Measurements from ENCODE around the gene WDR36. TPM values are rescaled to one million over a fixed set of nuclear protein-coding genes. Genes with fewer than 3 reads are reported as not detected.

Gene WDR36
- total and polyA plus RNA-seq, 10 of the 15 experiments (the other 5 are each of a cell fraction or from before 2014, with no cell fraction given), result 13.3 to 61.8 (median 47.0) TPM

- Histone ChIP-seq H3K79me2 (ENCODE audit: control insufficient read depth, insufficient read depth, low read length) (no peaks in the 10 kb centered on the region), H3K4me3 (no peak overlapping the region), H3K4me2 (ENCODE audit: control insufficient read depth, insufficient read depth) (no peak overlapping the region), H3K9me3 (replicated peaks; ENCODE audit: control insufficient read depth, insufficient read depth, low read length) (no peaks in the 10 kb centered on the region), H3K9ac (ENCODE audit: control insufficient read depth, insufficient read depth, low read length) (no peak overlapping the region), H3K27ac (ENCODE audit: control insufficient read depth, insufficient read depth) (no peak overlapping the region), H3K36me3 (ENCODE audit: control insufficient read depth in 2 of 2, insufficient read depth in 2 of 2, low read length in 1 of 2) (no peaks in the 10 kb centered on the region; a peak in 1 of 4 replicates), H3K4me1 (ENCODE audit: control insufficient read depth, insufficient read depth, low read length) (peaks cover 4% of the 10 kb centered on the region; the same call in 1 of the 2 replicates), H3K27me3 (replicated peaks in 1 of 2; ENCODE audit: control insufficient read depth in 2 of 2, insufficient read depth in 2 of 2, low read length in 1 of 2) (no peaks in the 10 kb centered on the region), H4K20me1 (ENCODE audit: control insufficient read depth, insufficient read depth) (no peaks in the 10 kb centered on the region), H2AFZ (ENCODE audit: control insufficient read depth, low read depth, low read length) (no peak overlapping the region)
- SMC1A ChIA-PET (ENCODE audit: uncharacterized antibody, unreplicated experiment), result interaction anchor here (0.8 kb wide), 1 partner anchor 38 kb away, joined by 3 read pairs; no protein-coding TSS in a partner anchor
- RAD21 ChIA-PET (ENCODE audit: unreplicated experiment), result no interaction called here
- intact Hi-C loops (cut with micrococcal nuclease; ENCODE audit: unreplicated experiment), result no loop called here
- BruUV-seq (replicated peaks), result TSS peak; percentile 19
- DNase-seq (ENCODE audit: low read depth, low spot score) (no peak), ATAC-seq (peak; percentile 64), FAIRE-seq (no peak)
- POLR2A ChIA-PET, result no interaction called here
- TF ChIP-seq SPI1 (IDR thresholded peaks at IDR 0.05; ENCODE audit: borderline replicate concordance, insufficient read depth, low read depth, low read length), result peak; percentile 88
- TF ChIP-seq RUNX3 (IDR thresholded peaks at IDR 0.05; ENCODE audit: low read length), result no peak
- TF ChIP-seq E2F4 (IDR thresholded peaks at IDR 0.05; ENCODE audit: low read depth, low read length), result no peak
- TF ChIP-seq HDAC2 (IDR thresholded peaks at IDR 0.05), result no peak
- WGBS (ENCODE audit: insufficient coverage, insufficient replicate concordance, low lambda C conversion rate, missing lambda C conversion rate), result 44% methylated on average over 1 of the region's 1 CpG
- in situ Hi-C loops (cut with MboI), result no loop called here
- CTCF ChIA-PET, result interaction anchor here (0.6 kb wide), 1 partner anchor 184 kb away, joined by 3 read pairs; no protein-coding TSS in a partner anchor
These were observed 40.7 kb downstream of the WDR36 start for GRCh38 chr5:111132731-111133435.

- ChIA-PET RAD21 (ENCODE audit: unreplicated experiment) (no interaction called here), SMC1A (ENCODE audit: uncharacterized antibody, unreplicated experiment) (no interaction called here), POLR2A (no interaction called here), CTCF (no interaction called here)
- TF ChIP-seq POLR2AphosphoS5 (IDR thresholded peaks at IDR 0.05; ENCODE audit: low read length), result no peak
- TF ChIP-seq EED (IDR thresholded peaks at IDR 0.05; ENCODE audit: low read depth), result 0 out of 2 replicates have a peak, but pooled peaks have one; percentile 16
- Histone ChIP-seq H4K20me1 (ENCODE audit: control insufficient read depth, insufficient read depth) (no peaks in the 10 kb centered on the region), H3K4me2 (ENCODE audit: control insufficient read depth, insufficient read depth) (no peak overlapping the region), H3K9ac (ENCODE audit: control insufficient read depth, insufficient read depth, low read length) (no peak overlapping the region), H3K4me1 (ENCODE audit: control insufficient read depth, insufficient read depth, low read length) (peaks cover 4% of the 10 kb centered on the region; the same call in 1 of the 2 replicates), H3K79me2 (ENCODE audit: control insufficient read depth, insufficient read depth, low read length) (no peaks in the 10 kb centered on the region), H3K27me3 (replicated peaks in 1 of 2; ENCODE audit: control insufficient read depth in 2 of 2, insufficient read depth in 2 of 2, low read length in 1 of 2) (no peaks in the 10 kb centered on the region), H3K36me3 (ENCODE audit: control insufficient read depth in 2 of 2, insufficient read depth in 2 of 2, low read length in 1 of 2) (no peaks in the 10 kb centered on the region; a peak in 1 of 4 replicates), H3K4me3 (no peak overlapping the region), H3K27ac (ENCODE audit: control insufficient read depth, insufficient read depth) (no peak overlapping the region), H2AFZ (ENCODE audit: control insufficient read depth, low read depth, low read length) (no peak overlapping the region), H3K9me3 (replicated peaks; ENCODE audit: control insufficient read depth, insufficient read depth, low read length) (no peaks in the 10 kb centered on the region)
- in situ Hi-C loops (cut with MboI) (no loop called here), intact Hi-C loops (cut with micrococcal nuclease; ENCODE audit: unreplicated experiment) (no loop called here)
- no peak for DNase-seq (ENCODE audit: low read depth, low spot score)
- BruUV-seq (replicated peaks), result no TSS peak
- 81% methylated on average over 1 of the region's 1 CpG for WGBS (ENCODE audit: insufficient coverage, insufficient replicate concordance, low lambda C conversion rate, missing lambda C conversion rate)
- peak; percentile 57 for ATAC-seq
- FAIRE-seq, result no peak
These were observed 41.2 kb downstream of the WDR36 start for GRCh38 chr5:111133436-111133751.

All from GM12878 (cell line).